ENCODE data around the gene MTTP. TPM values are rescaled to one million over a fixed set of nuclear protein-coding genes. Genes with fewer than 3 reads are reported as not detected.

The MTTP gene
- total and polyA plus RNA-seq, 2 experiments from 2014 or later, result 0.08 to 0.14 TPM

DNA sequence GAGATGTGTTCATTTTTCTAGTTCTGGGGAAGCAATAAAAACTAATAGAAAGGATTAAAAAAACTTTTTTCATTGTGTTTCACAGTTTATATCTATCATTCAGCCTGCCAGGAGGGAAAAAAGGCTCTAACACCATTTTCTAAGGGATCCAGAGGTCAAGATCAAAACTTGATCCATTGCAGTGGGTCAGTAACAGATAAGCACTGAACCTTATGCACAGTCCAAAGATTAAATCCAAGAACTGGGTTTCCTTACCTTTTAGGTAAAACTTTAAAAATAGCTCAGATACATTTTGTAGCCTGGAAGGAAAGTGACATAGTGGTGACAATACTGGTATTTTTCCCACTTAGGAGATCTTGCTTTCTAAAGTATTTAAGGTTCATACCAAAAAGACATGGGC is 12.7 kb downstream of the MTTP start (continued):
- TF ChIP-seq, protein P1, sequence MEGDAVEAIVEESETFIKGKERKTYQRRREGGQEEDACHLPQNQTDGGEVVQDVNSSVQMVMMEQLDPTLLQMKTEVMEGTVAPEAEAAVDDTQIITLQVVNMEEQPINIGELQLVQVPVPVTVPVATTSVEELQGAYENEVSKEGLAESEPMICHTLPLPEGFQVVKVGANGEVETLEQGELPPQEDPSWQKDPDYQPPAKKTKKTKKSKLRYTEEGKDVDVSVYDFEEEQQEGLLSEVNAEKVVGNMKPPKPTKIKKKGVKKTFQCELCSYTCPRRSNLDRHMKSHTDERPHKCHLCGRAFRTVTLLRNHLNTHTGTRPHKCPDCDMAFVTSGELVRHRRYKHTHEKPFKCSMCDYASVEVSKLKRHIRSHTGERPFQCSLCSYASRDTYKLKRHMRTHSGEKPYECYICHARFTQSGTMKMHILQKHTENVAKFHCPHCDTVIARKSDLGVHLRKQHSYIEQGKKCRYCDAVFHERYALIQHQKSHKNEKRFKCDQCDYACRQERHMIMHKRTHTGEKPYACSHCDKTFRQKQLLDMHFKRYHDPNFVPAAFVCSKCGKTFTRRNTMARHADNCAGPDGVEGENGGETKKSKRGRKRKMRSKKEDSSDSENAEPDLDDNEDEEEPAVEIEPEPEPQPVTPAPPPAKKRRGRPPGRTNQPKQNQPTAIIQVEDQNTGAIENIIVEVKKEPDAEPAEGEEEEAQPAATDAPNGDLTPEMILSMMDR (conservative IDR thresholded peaks at IDR 0.05; ENCODE audit: low read depth in 2 of 2), result no peak
- TF ChIP-seq, protein P2, sequence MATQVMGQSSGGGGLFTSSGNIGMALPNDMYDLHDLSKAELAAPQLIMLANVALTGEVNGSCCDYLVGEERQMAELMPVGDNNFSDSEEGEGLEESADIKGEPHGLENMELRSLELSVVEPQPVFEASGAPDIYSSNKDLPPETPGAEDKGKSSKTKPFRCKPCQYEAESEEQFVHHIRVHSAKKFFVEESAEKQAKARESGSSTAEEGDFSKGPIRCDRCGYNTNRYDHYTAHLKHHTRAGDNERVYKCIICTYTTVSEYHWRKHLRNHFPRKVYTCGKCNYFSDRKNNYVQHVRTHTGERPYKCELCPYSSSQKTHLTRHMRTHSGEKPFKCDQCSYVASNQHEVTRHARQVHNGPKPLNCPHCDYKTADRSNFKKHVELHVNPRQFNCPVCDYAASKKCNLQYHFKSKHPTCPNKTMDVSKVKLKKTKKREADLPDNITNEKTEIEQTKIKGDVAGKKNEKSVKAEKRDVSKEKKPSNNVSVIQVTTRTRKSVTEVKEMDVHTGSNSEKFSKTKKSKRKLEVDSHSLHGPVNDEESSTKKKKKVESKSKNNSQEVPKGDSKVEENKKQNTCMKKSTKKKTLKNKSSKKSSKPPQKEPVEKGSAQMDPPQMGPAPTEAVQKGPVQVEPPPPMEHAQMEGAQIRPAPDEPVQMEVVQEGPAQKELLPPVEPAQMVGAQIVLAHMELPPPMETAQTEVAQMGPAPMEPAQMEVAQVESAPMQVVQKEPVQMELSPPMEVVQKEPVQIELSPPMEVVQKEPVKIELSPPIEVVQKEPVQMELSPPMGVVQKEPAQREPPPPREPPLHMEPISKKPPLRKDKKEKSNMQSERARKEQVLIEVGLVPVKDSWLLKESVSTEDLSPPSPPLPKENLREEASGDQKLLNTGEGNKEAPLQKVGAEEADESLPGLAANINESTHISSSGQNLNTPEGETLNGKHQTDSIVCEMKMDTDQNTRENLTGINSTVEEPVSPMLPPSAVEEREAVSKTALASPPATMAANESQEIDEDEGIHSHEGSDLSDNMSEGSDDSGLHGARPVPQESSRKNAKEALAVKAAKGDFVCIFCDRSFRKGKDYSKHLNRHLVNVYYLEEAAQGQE (IDR thresholded peaks at IDR 0.05; ENCODE audit: unreplicated experiment), result no peak

DNA sequence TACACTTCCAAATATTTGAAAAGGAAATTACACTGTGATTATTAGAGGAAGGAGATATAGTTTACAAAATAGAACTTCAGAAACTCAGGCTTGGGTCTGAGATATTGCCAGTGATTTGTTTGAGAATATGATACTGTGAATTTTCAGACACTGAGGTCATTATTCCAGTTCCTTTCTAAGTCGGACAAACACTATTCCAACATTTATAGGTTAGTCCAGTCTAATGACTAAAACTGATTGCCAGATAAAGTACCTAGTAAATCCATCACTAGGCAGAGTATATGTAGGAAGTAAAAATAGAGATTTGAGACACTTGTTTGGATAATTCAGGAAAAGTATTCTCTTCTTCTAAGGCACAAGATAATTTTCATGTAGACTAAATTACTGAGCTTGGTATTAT is 13.2 kb downstream of the MTTP start:
- H3K36me3 Mint-ChIP-seq (ENCODE audit: low read depth), result no peaks in the 10 kb centered on the region
- no peaks in the 10 kb centered on the region for H3K27me3 Mint-ChIP-seq (ENCODE audit: insufficient read depth, low read depth, poor library complexity)
- Histone ChIP-seq H3K79me2 (replicated peaks; ENCODE audit: insufficient read depth) (no peaks in the 10 kb centered on the region), H4K20me1 (replicated peaks; ENCODE audit: insufficient read depth) (no peaks in the 10 kb centered on the region), H3K4me3 (no peak overlapping the region), H3K27ac (ENCODE audit: low read depth) (no peak overlapping the region), H3K4me2 (no peak overlapping the region), H3F3A (replicated peaks; ENCODE audit: low read depth) (no peaks in the 10 kb centered on the region), H3K4me1 (ENCODE audit: insufficient read depth) (no peaks in the 10 kb centered on the region), H3K36me3 (ENCODE audit: insufficient read depth) (no peaks in the 10 kb centered on the region), H2AFZ (no peak overlapping the region), H3K9me2 (ENCODE audit: insufficient read depth) (no peaks in the 10 kb centered on the region), H3K27me3 (ENCODE audit: insufficient read depth) (no peaks in the 10 kb centered on the region)
- no peak for DNase-seq (ENCODE audit: low spot score)
- H3K27ac Mint-ChIP-seq, result no peak overlapping the region
- TF ChIP-seq EZH2phosphoT487 (IDR thresholded peaks at IDR 0.05; ENCODE audit: unreplicated experiment) (no peak), CREB1 (CRISPR knock-in tag; IDR thresholded peaks at IDR 0.05; ENCODE audit: low read depth) (no peak), ZNF114 (CRISPR knock-in tag; IDR thresholded peaks at IDR 0.05) (no peak)
- TF ChIP-seq, protein P2 (IDR thresholded peaks at IDR 0.05; ENCODE audit: unreplicated experiment), result no peak
- H3K9me3 Mint-ChIP-seq, result no peaks in the 10 kb centered on the region
- no peak for ATAC-seq
- H3K4me3 Mint-ChIP-seq, result no peak overlapping the region
- peaks cover 5% of the 10 kb centered on the region for H3K4me1 Mint-ChIP-seq
